DMS79 (cell line): Measurements from ENCODE around the gene CACNB1.
"Not testable (repeated sequence)": the region's sequence is repeated elsewhere in the genome, so short reads cannot be mapped to it uniquely, and the experiment has no call there.

Experiments used
- DNase-seq: peaks from one replicate; lab custom pipeline; 2025; lab: John Stamatoyannopoulos, UW

CACNB1 gene

DNA sequence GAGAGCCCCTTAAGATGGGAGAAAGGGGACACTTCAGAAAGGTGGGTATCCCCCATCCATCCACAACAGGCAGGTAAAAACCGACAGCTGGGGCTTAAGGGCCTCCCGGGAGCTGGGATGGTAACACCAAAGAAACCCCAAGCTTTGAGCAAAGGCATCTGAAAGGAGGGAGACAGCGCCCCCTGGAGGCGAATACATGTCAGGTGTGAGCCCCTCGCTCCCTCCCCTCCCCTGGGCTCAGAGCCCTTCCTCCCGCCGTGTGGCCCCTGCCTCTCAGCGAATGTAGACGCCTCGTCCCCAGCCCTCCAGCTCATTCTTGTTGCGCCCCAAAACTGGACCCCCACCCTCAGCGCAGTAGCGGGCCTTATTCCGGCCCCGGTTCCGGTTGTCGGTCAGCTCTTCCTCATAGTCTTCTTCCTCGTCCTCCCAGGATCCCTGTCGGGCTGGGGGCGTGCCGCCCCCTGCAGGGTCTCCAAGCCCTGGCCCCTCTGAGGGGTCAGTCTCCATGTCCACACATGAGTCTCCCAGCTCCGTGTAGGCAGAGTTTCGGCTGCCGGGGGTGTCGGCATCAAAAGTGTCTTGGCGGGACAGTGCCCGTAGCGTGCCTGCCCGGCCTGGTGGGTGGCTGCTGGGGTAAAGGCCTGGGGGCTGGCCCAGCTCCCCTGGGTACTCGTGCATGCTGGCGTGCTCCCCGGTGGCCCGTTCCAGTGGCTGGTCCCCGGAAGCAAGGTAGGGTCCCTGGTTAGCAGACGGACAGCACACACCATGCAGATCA is 22.4 kb downstream of the CACNB1 start:
- peak; percentile 37 for DNase-seq

DNA sequence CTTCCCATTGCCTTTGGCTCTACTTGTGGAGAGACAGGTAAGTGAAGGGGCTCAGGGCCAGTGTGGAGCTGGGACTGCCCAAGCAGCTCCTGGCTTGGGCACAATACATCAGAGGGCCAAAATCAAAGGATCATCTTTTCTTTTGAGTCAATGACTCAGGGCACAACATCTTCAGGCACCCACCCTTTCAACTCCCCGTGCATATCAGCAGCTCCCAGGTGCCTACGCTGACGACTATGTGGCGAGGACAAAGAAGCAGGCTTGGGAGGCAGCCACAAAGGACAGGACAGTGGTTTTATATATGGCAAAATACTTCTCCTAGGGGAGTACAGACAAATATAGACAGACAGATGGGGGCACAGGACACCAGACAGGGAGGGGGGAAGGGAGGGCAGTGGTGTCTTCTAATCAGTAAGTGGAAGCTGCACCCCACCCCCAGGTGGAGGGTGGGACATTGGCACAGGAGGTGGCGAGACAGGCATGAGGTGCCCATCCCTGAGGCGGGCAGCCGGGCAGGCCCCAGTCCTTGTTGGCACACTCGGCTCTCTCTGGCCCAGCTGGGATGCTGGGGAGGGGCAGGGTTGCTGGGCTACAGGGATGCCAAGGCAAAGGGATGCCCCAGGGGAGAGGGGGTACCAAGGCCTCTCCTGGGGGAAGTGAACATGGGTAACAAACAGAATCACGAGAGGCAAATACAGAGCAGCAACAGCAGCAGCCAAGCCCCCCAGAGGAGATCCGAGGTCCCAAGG is 23.8 kb downstream of the CACNB1 start:
- DNase-seq = no peak

- no peak for DNase-seq
These were observed 24.4 kb downstream of the CACNB1 start for GRCh38 chr17:39173080-39173479.

DNA sequence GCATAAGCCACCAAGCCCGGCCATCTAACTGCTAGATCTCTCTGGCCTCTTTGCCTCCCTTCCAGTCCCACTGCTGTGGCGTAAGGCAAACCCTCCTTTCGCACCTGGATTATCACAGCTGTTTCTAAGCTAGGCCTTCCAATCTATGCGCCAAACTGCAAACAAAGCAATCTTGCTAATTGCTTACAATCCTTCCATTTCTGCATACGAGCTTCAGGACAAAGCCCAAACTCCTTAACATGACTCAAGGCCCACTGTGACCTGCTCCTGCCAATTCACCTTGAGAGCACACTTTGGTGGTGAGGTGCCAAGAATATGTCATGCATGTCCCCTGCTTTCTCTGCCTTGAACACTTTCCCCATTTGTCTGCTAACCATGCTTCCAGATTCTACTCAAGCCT is 25.5 kb downstream of the CACNB1 start:
- no peak for DNase-seq

DNA sequence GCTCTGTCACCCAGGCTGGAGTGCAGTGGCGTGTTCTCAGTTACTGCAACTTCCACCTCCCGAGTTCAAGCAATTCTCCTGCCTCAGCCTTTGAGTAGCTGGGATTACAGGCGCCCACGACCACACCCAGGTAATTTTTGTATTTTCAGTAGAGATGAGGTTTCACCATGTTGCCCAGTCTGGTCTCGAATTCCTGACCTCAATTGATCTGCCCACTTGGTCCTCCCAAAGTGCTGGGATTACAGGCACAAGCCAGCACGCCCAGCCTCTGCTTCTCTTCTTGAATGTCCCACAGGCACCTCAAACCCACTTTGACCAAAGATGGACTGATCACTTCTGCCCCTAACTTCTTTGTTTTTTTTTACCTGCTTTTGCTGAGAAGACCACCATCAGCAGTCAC is 26.9 kb downstream of the CACNB1 start:
- DNase-seq = no peak

- no peak for DNase-seq
These were observed 27.4 kb downstream of the CACNB1 start for GRCh38 chr17:39170109-39170508.

GRCh38 chr17:39169518-39169917 is 28.0 kb downstream of the CACNB1 start:
- no peak for DNase-seq

GRCh38 chr17:39169101-39169500 is 28.4 kb downstream of the CACNB1 start:
- no peak for DNase-seq

DNA sequence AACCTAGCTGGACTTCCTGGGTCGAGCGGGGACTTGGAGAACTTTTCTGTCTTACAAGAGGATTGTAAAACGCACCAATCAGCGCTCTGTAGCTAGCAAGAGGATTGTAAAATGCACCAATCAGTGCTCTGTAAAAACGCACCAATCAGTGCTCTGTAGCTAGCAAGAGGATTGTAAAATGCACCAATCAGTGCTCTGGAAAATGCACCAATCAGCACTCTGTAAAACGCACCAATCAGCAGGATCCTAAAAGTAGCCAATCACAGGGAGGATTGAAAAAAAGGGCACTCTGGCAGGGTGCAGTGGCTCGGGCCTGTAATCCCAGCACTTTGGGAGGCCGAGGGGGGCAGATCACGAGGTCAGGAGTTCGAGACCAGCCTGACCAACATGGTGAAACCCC is 29.0 kb downstream of the CACNB1 start:
- DNase-seq = not testable (repeated sequence)

DNA sequence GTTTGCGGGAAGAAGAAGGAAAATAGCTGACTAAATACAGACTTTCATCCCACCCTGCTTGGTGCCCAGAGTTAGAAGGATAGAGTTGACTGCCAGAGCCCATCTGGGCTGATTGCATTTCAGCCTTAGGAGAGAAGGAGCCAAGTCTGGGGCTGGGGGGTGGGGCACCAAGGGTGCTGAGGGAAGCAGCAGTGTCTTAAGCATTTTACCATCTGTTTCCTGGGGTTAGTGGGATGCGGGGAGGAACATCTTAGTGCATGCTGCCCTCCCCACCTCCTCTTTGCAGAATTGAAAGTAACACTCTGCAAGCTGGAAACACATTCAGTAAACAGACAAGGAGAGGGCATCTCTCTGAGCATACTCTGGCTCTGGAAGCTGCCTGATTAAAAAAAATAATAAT is 30.0 kb downstream of the CACNB1 start:
- DNase-seq = no peak

DNA sequence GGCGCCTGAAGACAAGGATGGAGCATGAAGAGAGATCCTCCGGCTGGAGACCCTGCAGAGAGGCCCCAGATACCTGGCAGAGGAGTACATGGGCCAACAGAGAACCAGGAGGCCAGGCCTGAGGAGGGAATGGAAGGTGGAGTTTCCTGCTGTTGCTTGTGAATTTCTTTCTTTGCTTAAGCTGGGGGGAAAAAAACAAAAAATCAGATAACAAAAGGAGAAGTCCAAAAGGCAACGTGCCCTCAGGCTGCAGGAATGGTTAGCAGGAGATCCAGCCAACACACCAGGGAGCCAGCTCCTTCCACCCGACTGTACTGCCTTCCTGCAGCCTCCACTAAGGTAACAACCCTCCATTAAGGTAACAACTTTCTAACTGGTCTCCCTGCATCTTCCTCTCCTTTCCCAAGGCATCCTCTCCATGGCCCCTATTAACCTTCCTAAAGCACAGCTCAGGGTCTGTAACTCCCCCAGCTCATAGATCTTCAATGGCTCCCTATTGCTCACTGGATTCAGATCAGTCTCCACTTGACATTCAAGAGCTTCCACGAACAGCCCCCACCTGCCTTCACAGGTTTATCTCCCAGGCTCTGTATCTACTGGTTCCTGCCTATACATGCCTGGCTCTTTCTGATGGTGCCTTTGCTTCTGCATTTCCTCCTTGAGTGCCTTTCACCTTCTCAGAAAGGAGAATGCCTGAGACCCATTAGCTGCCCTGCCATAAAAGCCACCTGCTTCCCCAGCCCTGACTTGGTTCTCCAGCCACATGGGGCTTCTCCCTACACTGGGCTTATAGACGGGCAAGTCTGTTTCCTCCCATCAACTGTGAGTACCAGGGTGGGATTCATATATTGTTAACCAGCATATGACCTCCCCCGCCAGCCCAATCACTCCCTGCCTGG is 30.8 kb downstream of the CACNB1 start:
- DNase-seq = peak; percentile 45

GRCh38 chr17:39165841-39166349 is 31.6 kb downstream of the CACNB1 start, which contains the start of gene ARL5C:
Gene ARL5C, minus strand, starts transcription at chr17:39166161. Its CDS starts 401 bp downstream, at chr17:39165760.
- DNase-seq = no peak

GRCh38 chr17:39165178-39165840 is 32.2 kb downstream of the CACNB1 start:
- DNase-seq = no peak

DNA sequence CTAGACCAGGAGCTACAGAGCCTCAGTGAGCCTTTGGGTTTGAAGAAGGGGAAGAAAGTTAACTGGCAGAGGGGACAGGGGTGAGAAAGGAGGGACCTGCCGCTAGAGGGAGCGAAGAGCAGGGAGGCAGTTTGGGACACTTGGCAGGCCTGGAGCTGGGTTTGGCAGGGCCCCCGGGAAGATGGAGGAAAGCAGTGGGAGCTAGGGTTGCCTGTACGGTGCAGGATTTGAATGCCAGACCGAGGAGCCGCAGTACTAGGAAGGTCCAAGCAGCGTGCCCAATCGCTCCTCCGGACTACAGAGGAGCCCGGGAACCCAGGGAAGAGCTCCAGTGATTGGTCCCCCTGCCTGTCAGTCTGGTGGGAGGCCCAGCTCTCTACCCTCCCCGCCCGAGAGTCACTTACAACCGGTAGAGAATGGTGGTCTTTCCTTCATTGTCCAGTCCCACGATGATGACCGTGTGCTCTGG is 32.8 kb downstream of the CACNB1 start:
- DNase-seq = no peak

DNA sequence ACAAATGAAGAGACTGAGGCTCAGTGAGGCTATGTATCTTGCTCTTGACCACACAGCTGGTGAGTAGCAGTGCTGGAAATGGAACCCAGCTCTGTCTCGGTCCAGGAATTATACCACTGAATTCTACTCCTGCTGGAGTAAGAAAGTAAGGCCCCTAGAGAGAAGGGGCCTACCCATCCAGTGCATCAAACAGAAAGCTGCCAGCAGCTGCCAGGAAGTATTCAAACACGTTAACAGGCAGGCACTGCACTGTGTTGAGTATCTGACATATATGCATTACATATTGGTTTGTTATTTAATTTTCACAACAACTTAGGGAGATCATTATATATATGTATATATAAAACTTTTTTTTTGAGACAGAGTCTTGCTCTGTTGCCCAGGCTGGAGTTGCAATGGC is 35.5 kb downstream of the CACNB1 start:
- DNase-seq = no peak

DNA sequence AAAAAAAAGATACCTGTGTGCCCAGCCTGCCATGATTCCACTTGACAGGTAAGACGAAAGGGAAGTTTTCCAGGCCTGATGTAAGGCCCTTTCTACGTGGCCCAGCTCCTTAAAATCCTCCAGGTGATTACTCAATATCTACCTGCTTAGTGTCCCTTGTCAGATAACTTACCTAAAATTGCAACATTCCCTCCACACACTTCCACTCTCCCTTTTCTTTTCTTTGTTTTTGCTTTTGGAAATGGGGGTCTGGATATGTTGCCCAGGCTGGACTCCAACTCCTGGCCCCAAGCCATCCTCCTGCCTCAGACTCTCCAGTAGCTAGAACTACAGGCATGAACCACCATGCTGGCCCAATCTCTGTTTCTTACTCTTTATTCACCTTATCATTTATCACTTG is 38.8 kb downstream of the CACNB1 start:
- DNase-seq = no peak

DNA sequence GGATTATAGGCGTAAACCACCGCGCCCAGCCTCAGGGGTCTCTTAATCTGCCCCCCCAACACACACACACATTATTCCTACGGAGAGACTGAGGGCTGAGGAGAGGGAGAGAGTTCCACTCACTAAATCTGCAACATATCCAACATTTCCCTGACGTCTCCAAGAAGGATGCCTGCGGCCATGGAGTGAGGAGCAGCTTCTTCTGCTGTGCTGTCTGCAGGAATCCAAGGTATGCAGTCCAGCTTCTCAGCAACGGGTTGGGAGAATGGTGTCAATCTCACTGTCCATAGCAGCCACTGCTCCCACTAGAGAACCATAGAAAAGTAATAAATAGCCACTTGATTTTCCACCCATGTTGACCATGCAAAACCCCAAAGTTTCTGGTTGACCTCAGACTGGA is 41.0 kb downstream of the CACNB1 start:
- DNase-seq = no peak

- DNase-seq = no peak
These were observed 41.8 kb downstream of the CACNB1 start for GRCh38 chr17:39155654-39156053.

DNA sequence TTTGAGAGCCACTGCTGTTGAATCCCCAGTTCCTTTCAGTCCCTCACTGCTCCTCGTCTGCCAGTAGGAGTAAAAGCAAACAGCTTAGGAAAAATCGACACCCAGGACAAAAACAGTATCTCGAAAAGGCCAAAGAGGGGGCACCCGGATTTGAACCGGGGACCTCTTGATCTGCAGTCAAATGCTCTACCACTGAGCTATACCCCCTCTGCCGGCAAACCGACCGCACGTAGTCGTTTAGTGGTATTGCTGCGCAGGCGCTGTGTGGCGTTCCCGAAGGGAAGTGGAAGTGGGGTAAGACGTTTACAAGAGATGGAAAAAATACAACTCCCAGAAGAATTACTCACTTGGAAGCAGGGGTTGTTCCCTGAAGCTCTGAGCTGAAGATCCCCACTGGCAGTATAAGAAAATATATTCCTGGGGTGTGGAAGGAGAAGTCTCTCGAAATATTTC is 43.8 kb downstream of the CACNB1 start:
- DNase-seq = peak; percentile 71

DNA sequence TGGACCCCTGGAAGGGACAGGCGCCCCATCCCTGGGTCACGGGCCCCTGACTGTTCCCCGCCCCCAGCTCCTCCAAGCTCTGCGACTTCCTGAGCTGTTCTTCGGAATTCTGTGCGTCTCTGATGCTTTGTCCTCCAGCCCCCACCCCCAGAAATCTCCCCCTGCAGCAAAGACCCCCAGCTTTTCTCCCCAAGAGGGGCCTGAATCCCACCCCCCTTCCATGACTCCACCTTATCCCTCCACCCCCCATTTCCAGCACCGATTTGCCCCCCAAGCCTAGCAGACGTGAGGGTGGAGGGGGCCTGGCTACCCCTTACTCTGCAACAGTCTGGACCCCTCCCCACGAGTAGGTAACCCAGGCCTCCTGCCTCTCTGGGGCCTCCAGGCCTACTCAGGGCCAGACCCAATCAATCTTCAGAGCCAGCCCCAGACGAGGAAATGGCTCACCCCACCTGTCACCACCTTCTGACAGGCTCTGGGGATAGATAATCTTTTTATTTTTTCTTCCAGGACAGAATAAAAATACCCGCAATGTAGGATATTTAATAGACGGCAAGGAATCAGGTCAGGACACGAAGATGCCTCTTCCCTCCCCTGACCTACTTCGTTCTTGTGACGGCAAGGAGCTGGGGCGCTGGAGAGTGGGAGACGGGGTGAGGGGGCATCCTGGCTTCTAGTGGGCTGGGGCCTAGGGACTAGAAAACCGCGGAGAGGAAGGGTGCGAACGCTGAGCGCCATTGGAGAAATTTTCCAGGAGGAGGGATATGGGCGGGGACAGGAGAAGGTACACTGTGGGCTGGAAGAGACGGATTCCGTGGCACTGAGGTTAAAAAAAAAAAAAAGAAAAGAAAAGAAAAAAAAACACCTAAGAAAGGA is 45.3 kb downstream of the CACNB1 start:
- DNase-seq = peak; percentile 63
